HepG2 (cell line): Measurements from ENCODE around the gene PCDH12. TPM values are rescaled to one million over a fixed set of nuclear protein-coding genes. Genes with fewer than 3 reads are reported as not detected.

ENCODE experiments used
- ATAC-seq: fragments of 200-7000 bp; cut with Tn5 transposase; 3 replicates; pipeline ENCODE4 v1.9.1; 2020; ENCODE audit warnings: mild to moderate bottlenecking, moderate library complexity
- BruUV-seq: library from RNA; stranded (reverse); fragments of 400-500 nt; replicated peaks from 2 replicates; lab custom pipeline; 2021; lab: Mats Ljungman, UMichigan
- CTCF ChIA-PET: fragments of 300-600 bp; formaldehyde crosslinking; extraction: SDS; loops from one replicate; lab custom pipeline; 2021; ENCODE audit warnings: low total read pairs, inconsistent platforms, low intra/inter-chr PET ratio; lab: Yijun Ruan, JAX
- POLR2A ChIA-PET: fragments of 350-600 bp; sonication (Branson Sonifier 250); formaldehyde crosslinking; loops from one replicate; lab custom pipeline; 2020; ENCODE audit warnings: antibody characterized with exemption, inconsistent platforms; lab: Yijun Ruan, JAX
- DNase-seq: peaks from one replicate; pipeline ENCODE4 v3.0.0-alpha.2; 2015; ENCODE audit warnings: low spot score
- FAIRE-seq: peaks from 3 replicates; lab custom pipeline; 2011; peaks lifted over from hg19 to GRCh38; lab: Jason Lieb, UNC
- H2AFZ ChIP-seq: one replicate; pipeline ENCODE4 v1.6.1; 2011; ENCODE audit warnings: low read length, inconsistent platforms
- H3K27ac ChIP-seq: fragments of 300-600 bp; 3 replicates; pipeline ENCODE4 v1.8.0; 2011; ENCODE audit warnings: mixed run types, mild to moderate bottlenecking, mixed read lengths, low read length, inconsistent platforms; ENCODE audit not compliant: insufficient read depth; ENCODE audit errors: extremely low read length
- H3K27me3 ChIP-seq, 2 experiments: fragments of 200-600 bp in 1 of 2; 2 replicates in 1 of 2; 3 replicates in 1 of 2; pipeline versions ENCODE4 v1.6.0 to v1.8.0; 2011; ENCODE audit warnings: low read length in 2 of 2, mild to moderate bottlenecking in 2 of 2, moderate library complexity in 2 of 2, inconsistent platforms in 1 of 2; ENCODE audit not compliant: insufficient read depth in 2 of 2, control insufficient read depth in 1 of 2
- H3K36me3 ChIP-seq, 2 experiments: fragments of 200-600 bp in 1 of 2; replicated peaks in 1 of 2; 2 replicates in 1 of 2; 3 replicates in 1 of 2; pipeline versions ENCODE4 v1.5.1 to v1.8.0; 2011; ENCODE audit warnings: low read length in 2 of 2, inconsistent platforms in 1 of 2; ENCODE audit not compliant: insufficient read depth in 2 of 2, control insufficient read depth in 1 of 2
- H3K4me1 ChIP-seq: 2 replicates; pipeline ENCODE4 v1.5.1; 2012; ENCODE audit warnings: low read length, inconsistent platforms; ENCODE audit not compliant: insufficient read depth
- H3K4me2 ChIP-seq: 2 replicates; pipeline ENCODE4 v1.6.0; 2011; ENCODE audit warnings: low read depth, low read length, inconsistent platforms
- H3K4me3 ChIP-seq, 3 experiments: fragments of 200-600 bp in 1 of 3; sonication (generic), shearing (Covaris generic) in 1 of 3; replicated peaks in 1 of 3; 2 replicates each; pipeline ENCODE4 v1.5.1; 2011 to 2016; ENCODE audit warnings: low read length in 3 of 3, inconsistent platforms in 2 of 3, low read depth in 2 of 3, mild to moderate bottlenecking in 2 of 3, control low read depth in 1 of 3, mixed read lengths in 1 of 3; ENCODE audit not compliant: insufficient read depth in 1 of 3
- H3K79me2 ChIP-seq: one replicate; pipeline ENCODE4 v1.6.1; 2011; ENCODE audit warnings: low read length, inconsistent platforms; ENCODE audit not compliant: insufficient read depth
- H3K9ac ChIP-seq: 2 replicates; pipeline ENCODE4 v1.6.0; 2011; ENCODE audit warnings: mild to moderate bottlenecking, low read depth, low read length, inconsistent platforms; ENCODE audit not compliant: insufficient read depth
- H3K9me3 ChIP-seq: 2 replicates; pipeline ENCODE4 v1.5.1; 2012; ENCODE audit warnings: mild to moderate bottlenecking, low read length
- H4K20me1 ChIP-seq: 2 replicates; pipeline ENCODE4 v1.6.0; 2011; ENCODE audit warnings: inconsistent platforms, mild to moderate bottlenecking, low read length, moderate library complexity; ENCODE audit not compliant: insufficient read depth
- AHDC1 ChIP-seq: sonication (generic); formaldehyde crosslinking; IDR thresholded peaks from 2 replicates; pipeline ENCODE4 v1.5.1; 2020; ENCODE audit warnings: mild to moderate bottlenecking, missing genetic modification reagents, borderline replicate concordance
- BRCA1 ChIP-seq: sonication (generic); formaldehyde crosslinking; IDR thresholded peaks from 2 replicates; pipeline ENCODE4 v1.4.0; 2020; ENCODE audit warnings: missing genetic modification reagents
- JDP2 ChIP-seq: sonication (generic); formaldehyde crosslinking; IDR thresholded peaks from 2 replicates; pipeline ENCODE4 v1.8.1; 2022; ENCODE audit warnings: missing genetic modification reagents, borderline replicate concordance
- LCORL ChIP-seq, 2 experiments: fragments of 450-650 bp in 1 of 2; sonication (generic) in 1 of 2; formaldehyde crosslinking in 1 of 2; IDR thresholded peaks; 2 replicates each; pipeline versions ENCODE4 v1.5.0 to v1.6.1; 2017 to 2020; ENCODE audit warnings: antibody characterized with exemption in 1 of 2, missing genetic modification reagents in 1 of 2
- MAFF ChIP-seq: IDR thresholded peaks from 2 replicates; pipeline ENCODE4 v1.6.1; 2011; ENCODE audit warnings: low read depth, low read length, improper control_type of control experiment
- NCOA1 ChIP-seq: sonication (generic); formaldehyde crosslinking; IDR thresholded peaks from 2 replicates; pipeline ENCODE4 v1.9.0; 2021; ENCODE audit warnings: missing genetic modification reagents
- RAD51 ChIP-seq: fragments of 450-650 bp; IDR thresholded peaks from 2 replicates; pipeline ENCODE4 v1.6.1; 2016; ENCODE audit warnings: borderline replicate concordance
- SAFB2 ChIP-seq: sonication (generic); formaldehyde crosslinking; IDR thresholded peaks from 2 replicates; pipeline ENCODE4 v1.5.1; 2020; ENCODE audit warnings: missing genetic modification reagents, low read depth, mild to moderate bottlenecking, borderline replicate concordance
- TBL1XR1 ChIP-seq: fragments of 150-350 bp; IDR thresholded peaks from 2 replicates; pipeline ENCODE4 v1.6.1; 2014; ENCODE audit warnings: borderline replicate concordance, low read length; ENCODE audit not compliant: partially characterized antibody
- ZEB1 ChIP-seq: IDR thresholded peaks from 2 replicates; pipeline ENCODE4 v1.6.1; 2012; ENCODE audit warnings: mild to moderate bottlenecking, low read depth, inconsistent platforms; ENCODE audit not compliant: insufficient replicate concordance
- ZNF124 ChIP-seq: sonication (generic); formaldehyde crosslinking; IDR thresholded peaks from 2 replicates; pipeline ENCODE4 v1.4.0; 2020; ENCODE audit warnings: missing genetic modification reagents
- ZNF143 ChIP-seq: sonication (generic); formaldehyde crosslinking; IDR thresholded peaks from 2 replicates; pipeline ENCODE4 v1.4.0; 2020; ENCODE audit warnings: missing genetic modification reagents
- ZNF788 ChIP-seq: sonication (generic); formaldehyde crosslinking; IDR thresholded peaks from 2 replicates; pipeline ENCODE4 v1.5.0; 2020; ENCODE audit warnings: mild to moderate bottlenecking, missing genetic modification reagents, borderline replicate concordance
- WGBS: methylation state at CpG from one replicate; pipeline ENCODE4 v1.1.6; 2017; ENCODE audit warnings: low lambda C conversion rate; 5-methylcytosine and 5-hydroxymethylcytosine counted together
- in situ Hi-C: cut with HindIII; loops from 2 replicates; pipeline ENCODE4 v1.10.0; 2017; ENCODE audit warnings: low pct_unique_long_range_greater_than_20kb; ENCODE audit not compliant: extremely low pct_ligation_motif_present
- intact Hi-C: fragments of 100-400 bp; cut with micrococcal nuclease; formaldehyde crosslinking; loops from one replicate; pipeline ENCODE4 v1.10.0; 2022; ENCODE audit not compliant: unreplicated experiment
- polyA plus RNA-seq, 8 experiments: library from polyadenylated mRNA; depleted of rRNA in 3 of 8; stranded (reverse) in 7 of 8; unstranded in 1 of 8; fragments of >200 nt; fragmentation: Illumina TruSeq in 4 of 8; extraction: Trizol in 4 of 8; gene quantifications; 2 replicates each; pipeline versions ENCODE4 v1.2.1 to v1.2.3, GENCODE V29; 2011 to 2016; ENCODE audit warnings: low read depth in 4 of 8, missing spikeins in 1 of 8, mixed read lengths in 1 of 8; ENCODE audit not compliant: insufficient read depth in 1 of 8
- total RNA-seq, 5 experiments: library from RNA; depleted of rRNA; stranded (reverse); fragments of >200 nt; fragmentation: Illumina TruSeq; extraction: Trizol; gene quantifications; 2 replicates each; pipeline ENCODE4 v1.2.3, GENCODE V29; 2016; ENCODE audit warnings: low read depth in 1 of 5
- TF ChIP-seq, protein P1 (sequence below): IDR thresholded peaks from 2 replicates; pipeline ENCODE4 v1.6.1; 2012; ENCODE audit warnings: low read length, improper control_type of control experiment

The PCDH12 gene
- total and polyA plus RNA-seq, 2 of the 13 experiments (the other 11 are each of a cell fraction or from before 2014, with no cell fraction given): not detected

GRCh38 chr5:142007237-142007544 lies 49.2 kb upstream of the PCDH12 start (continued):
- no peak for TF ChIP-seq AHDC1 (CRISPR knock-in tag)
- no peak for TF ChIP-seq NCOA1 (CRISPR knock-in tag)
- no peak for TF ChIP-seq BRCA1
- TF ChIP-seq ZNF124 (CRISPR knock-in tag): no peak
- TF ChIP-seq, all 625 proteins: peak for 0

- Histone ChIP-seq H3K4me3 (no peak overlapping the region), H3K27ac (no peak overlapping the region), H3K4me1 (peaks cover 2% of the 10 kb centered on the region), H3K79me2 (no peaks in the 10 kb centered on the region), H2AFZ (no peak overlapping the region), H3K4me2 (no peak overlapping the region), H4K20me1 (no peaks in the 10 kb centered on the region), H3K9me3 (no peaks in the 10 kb centered on the region), H3K27me3 (no peaks in the 10 kb centered on the region), H3K36me3 (peaks cover 18 to 47% of the 10 kb centered on the region in 2 experiments), H3K9ac (no peak overlapping the region)
- 96% methylated on average over 2 of the region's 3 CpGs for WGBS
- FAIRE-seq (no peak), DNase-seq (no peak), ATAC-seq (no peak)
- ChIA-PET CTCF (no interaction called here), POLR2A (no interaction called here)
- intact Hi-C loops (no loop called here), in situ Hi-C loops (no loop called here)
- no TSS peak for BruUV-seq
- no peak for TF ChIP-seq MAFF
- no peak for TF ChIP-seq LCORL (IDR thresholded peaks at IDR 0.05)
- TF ChIP-seq LCORL (CRISPR knock-in tag; IDR thresholded peaks at IDR 0.05): no peak
- TF ChIP-seq ZNF143 (CRISPR knock-in tag): no peak
- TF ChIP-seq SAFB2 (CRISPR knock-in tag): no peak
- no peak for TF ChIP-seq ZEB1
- TF ChIP-seq ZNF788: no peak
- TF ChIP-seq TBL1XR1: no peak
- TF ChIP-seq, protein P1, sequence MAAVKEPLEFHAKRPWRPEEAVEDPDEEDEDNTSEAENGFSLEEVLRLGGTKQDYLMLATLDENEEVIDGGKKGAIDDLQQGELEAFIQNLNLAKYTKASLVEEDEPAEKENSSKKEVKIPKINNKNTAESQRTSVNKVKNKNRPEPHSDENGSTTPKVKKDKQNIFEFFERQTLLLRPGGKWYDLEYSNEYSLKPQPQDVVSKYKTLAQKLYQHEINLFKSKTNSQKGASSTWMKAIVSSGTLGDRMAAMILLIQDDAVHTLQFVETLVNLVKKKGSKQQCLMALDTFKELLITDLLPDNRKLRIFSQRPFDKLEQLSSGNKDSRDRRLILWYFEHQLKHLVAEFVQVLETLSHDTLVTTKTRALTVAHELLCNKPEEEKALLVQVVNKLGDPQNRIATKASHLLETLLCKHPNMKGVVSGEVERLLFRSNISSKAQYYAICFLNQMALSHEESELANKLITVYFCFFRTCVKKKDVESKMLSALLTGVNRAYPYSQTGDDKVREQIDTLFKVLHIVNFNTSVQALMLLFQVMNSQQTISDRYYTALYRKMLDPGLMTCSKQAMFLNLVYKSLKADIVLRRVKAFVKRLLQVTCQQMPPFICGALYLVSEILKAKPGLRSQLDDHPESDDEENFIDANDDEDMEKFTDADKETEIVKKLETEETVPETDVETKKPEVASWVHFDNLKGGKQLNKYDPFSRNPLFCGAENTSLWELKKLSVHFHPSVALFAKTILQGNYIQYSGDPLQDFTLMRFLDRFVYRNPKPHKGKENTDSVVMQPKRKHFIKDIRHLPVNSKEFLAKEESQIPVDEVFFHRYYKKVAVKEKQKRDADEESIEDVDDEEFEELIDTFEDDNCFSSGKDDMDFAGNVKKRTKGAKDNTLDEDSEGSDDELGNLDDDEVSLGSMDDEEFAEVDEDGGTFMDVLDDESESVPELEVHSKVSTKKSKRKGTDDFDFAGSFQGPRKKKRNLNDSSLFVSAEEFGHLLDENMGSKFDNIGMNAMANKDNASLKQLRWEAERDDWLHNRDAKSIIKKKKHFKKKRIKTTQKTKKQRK: no peak
- no peak for TF ChIP-seq JDP2 (CRISPR knock-in tag)
- no peak for TF ChIP-seq RAD51
Measured at GRCh38 chr5:142006363-142007236, 48.6 kb upstream of the PCDH12 start.
